Measurements from ENCODE around the gene TNNT3.

Gene TNNT3
- long read RNA-seq: 0 reads

- TF ChIP-seq, protein P1, sequence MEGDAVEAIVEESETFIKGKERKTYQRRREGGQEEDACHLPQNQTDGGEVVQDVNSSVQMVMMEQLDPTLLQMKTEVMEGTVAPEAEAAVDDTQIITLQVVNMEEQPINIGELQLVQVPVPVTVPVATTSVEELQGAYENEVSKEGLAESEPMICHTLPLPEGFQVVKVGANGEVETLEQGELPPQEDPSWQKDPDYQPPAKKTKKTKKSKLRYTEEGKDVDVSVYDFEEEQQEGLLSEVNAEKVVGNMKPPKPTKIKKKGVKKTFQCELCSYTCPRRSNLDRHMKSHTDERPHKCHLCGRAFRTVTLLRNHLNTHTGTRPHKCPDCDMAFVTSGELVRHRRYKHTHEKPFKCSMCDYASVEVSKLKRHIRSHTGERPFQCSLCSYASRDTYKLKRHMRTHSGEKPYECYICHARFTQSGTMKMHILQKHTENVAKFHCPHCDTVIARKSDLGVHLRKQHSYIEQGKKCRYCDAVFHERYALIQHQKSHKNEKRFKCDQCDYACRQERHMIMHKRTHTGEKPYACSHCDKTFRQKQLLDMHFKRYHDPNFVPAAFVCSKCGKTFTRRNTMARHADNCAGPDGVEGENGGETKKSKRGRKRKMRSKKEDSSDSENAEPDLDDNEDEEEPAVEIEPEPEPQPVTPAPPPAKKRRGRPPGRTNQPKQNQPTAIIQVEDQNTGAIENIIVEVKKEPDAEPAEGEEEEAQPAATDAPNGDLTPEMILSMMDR (IDR thresholded peaks at IDR 0.05; ENCODE audit: insufficient read depth, low read length): no peak
- no peak for TF ChIP-seq SPI1 (IDR thresholded peaks at IDR 0.05; ENCODE audit: borderline replicate concordance, low read depth)
- no peak for TF ChIP-seq GABPA (IDR thresholded peaks at IDR 0.05; ENCODE audit: low read depth)
- no peak for TF ChIP-seq REST (IDR thresholded peaks at IDR 0.05; ENCODE audit: insufficient replicate concordance, low read depth)
- TF ChIP-seq POLR2AphosphoS5 (IDR thresholded peaks at IDR 0.05; ENCODE audit: low read depth): no peak
- no peak for DNase-seq (ENCODE audit: low read depth in 1 of 2, low spot score in 1 of 2)
- Histone ChIP-seq H3K27ac (replicated peaks) (no peak within 1 kb of the TSS), H3K27me3 (ENCODE audit: insufficient read depth, poor library complexity, severe bottlenecking) (no peaks in the 10 kb centered on the region), H3K4me3 (replicated peaks; ENCODE audit: insufficient read depth, low read length) (no peak within 1 kb of the TSS)
Observed at GRCh38 chr11:1919391-1920127, at the start of gene TNNT3. TNNT3 (plus strand) TSS chr11:1919703; CDS start chr11:1922875, 3,172 bp downstream.

DNA sequence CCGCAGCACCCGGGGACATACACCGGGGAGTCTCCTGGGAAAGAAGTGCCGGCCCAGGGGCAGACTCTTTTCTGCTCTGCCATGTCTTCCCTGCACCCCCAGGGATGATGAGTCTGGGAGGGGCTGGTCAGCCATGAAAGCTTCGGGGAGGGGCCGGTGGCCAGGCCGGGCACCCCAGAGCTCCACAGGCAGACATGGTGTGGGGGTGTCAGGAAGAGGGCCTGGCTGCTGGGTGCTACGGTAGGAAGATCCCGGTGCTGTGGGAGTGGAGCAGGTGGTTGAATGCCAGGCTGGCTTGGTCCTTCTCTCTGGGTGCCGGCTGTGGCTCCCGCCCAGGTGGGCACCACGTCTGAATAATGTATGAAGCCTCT lies 49.2 kb upstream of the TNNT3 start:
- no peak overlapping the region for H3K4me3 ChIP-seq (replicated peaks; ENCODE audit: insufficient read depth, low read length)
- H3K27ac ChIP-seq (replicated peaks): no peak overlapping the region
- TF ChIP-seq, protein P1 (IDR thresholded peaks at IDR 0.05; ENCODE audit: insufficient read depth, low read length): no peak
- no peak for TF ChIP-seq GABPA (IDR thresholded peaks at IDR 0.05; ENCODE audit: low read depth)
- TF ChIP-seq POLR2AphosphoS5 (IDR thresholded peaks at IDR 0.05; ENCODE audit: low read depth): no peak
- TF ChIP-seq REST (IDR thresholded peaks at IDR 0.05; ENCODE audit: insufficient replicate concordance, low read depth): no peak
- no peak for TF ChIP-seq SPI1 (IDR thresholded peaks at IDR 0.05; ENCODE audit: borderline replicate concordance, low read depth)
- no peaks in the 10 kb centered on the region for H3K27me3 ChIP-seq (ENCODE audit: insufficient read depth, poor library complexity, severe bottlenecking)
- DNase-seq (ENCODE audit: low read depth in 1 of 2, low spot score in 1 of 2): no peak

- TF ChIP-seq, protein P1 (IDR thresholded peaks at IDR 0.05; ENCODE audit: insufficient read depth, low read length): no peak
- no peak; the same call in 1 of the 2 replicates for TF ChIP-seq POLR2AphosphoS5 (IDR thresholded peaks at IDR 0.05; ENCODE audit: low read depth)
- TF ChIP-seq SPI1 (IDR thresholded peaks at IDR 0.05; ENCODE audit: borderline replicate concordance, low read depth): no peak
- no peak for TF ChIP-seq GABPA (IDR thresholded peaks at IDR 0.05; ENCODE audit: low read depth)
- TF ChIP-seq REST (IDR thresholded peaks at IDR 0.05; ENCODE audit: insufficient replicate concordance, low read depth): no peak
- H3K27me3 ChIP-seq (ENCODE audit: insufficient read depth, poor library complexity, severe bottlenecking): no peaks in the 10 kb centered on the region
- H3K4me3 ChIP-seq (replicated peaks; ENCODE audit: insufficient read depth, low read length): no peak overlapping the region
- DNase-seq (ENCODE audit: low read depth in 1 of 2, low spot score in 1 of 2): no peak
- no peak overlapping the region for H3K27ac ChIP-seq (replicated peaks)
Observed at GRCh38 chr11:1870721-1871466, 48.6 kb upstream of the TNNT3 start.
